GM20000 (cell line): ENCODE measurements around the gene CSNK1A1L.

Source experiments
- DNase-seq: peaks from one replicate; pipeline ENCODE4 v3.0.0; 2012; ENCODE audit warnings: low spot score
- TF ChIP-seq, protein P1 (sequence below): IDR thresholded peaks from 2 replicates; pipeline ENCODE4 v1.5.1; 2012; ENCODE audit warnings: mild to moderate bottlenecking, control low read depth; ENCODE audit errors: extremely low read depth, missing control alignments

CSNK1A1L gene

GRCh38 chr13:37097076-37097475 lies 8.4 kb downstream of the CSNK1A1L start:
- TF ChIP-seq, protein P1, sequence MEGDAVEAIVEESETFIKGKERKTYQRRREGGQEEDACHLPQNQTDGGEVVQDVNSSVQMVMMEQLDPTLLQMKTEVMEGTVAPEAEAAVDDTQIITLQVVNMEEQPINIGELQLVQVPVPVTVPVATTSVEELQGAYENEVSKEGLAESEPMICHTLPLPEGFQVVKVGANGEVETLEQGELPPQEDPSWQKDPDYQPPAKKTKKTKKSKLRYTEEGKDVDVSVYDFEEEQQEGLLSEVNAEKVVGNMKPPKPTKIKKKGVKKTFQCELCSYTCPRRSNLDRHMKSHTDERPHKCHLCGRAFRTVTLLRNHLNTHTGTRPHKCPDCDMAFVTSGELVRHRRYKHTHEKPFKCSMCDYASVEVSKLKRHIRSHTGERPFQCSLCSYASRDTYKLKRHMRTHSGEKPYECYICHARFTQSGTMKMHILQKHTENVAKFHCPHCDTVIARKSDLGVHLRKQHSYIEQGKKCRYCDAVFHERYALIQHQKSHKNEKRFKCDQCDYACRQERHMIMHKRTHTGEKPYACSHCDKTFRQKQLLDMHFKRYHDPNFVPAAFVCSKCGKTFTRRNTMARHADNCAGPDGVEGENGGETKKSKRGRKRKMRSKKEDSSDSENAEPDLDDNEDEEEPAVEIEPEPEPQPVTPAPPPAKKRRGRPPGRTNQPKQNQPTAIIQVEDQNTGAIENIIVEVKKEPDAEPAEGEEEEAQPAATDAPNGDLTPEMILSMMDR = no peak
- no peak for DNase-seq

GRCh38 chr13:37094840-37095239 lies 10.6 kb downstream of the CSNK1A1L start:
- TF ChIP-seq, protein P1 = no peak
- no peak for DNase-seq

DNA sequence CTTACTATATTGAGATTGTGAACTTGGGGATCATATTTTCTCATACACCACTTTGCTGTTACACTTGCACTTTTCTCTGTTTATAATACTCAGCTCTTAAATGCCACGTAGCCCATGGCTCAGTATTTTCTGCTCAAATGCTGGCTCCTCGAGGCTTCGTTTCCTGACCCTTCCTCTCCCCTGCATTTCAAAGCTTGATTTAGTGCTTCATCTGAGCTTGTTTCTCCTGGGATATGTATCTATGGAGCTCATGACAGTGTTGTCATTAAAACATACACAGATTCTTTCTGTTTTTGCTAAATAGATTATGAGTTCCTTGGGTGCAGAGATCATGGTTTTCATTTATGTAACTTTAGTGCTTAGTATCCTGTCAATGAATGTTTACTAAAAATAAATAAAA lies 11.4 kb downstream of the CSNK1A1L start:
- TF ChIP-seq, protein P1 = no peak
- DNase-seq = no peak

DNA sequence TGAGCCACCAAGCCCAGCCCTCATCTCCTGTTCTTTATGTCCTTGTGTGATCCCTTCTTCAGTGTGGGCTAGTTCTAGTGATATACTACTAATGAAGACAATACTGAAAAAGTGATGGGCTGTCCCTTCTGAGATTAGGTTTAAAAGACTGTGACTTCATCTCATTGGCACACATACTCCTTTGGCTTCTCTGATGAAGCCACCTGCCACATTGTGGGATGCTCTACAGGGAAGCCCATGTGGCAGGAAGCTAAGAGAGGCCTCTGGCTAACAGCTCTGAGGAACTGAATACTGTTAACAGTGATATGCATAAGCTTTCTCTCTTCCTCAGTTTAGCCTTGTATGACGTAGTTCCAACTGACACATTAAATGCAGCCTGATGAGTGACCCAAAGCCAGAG lies 13.6 kb downstream of the CSNK1A1L start:
- TF ChIP-seq, protein P1 = no peak
- no peak for DNase-seq

GRCh38 chr13:37090912-37091311 lies 14.6 kb downstream of the CSNK1A1L start:
- DNase-seq = no peak
- TF ChIP-seq, protein P1 = no peak

GRCh38 chr13:37089495-37089894 lies 16.0 kb downstream of the CSNK1A1L start:
- TF ChIP-seq, protein P1 = no peak
- no peak for DNase-seq

GRCh38 chr13:37087486-37087885 lies 18.0 kb downstream of the CSNK1A1L start:
- DNase-seq = no peak
- TF ChIP-seq, protein P1 = no peak

DNA sequence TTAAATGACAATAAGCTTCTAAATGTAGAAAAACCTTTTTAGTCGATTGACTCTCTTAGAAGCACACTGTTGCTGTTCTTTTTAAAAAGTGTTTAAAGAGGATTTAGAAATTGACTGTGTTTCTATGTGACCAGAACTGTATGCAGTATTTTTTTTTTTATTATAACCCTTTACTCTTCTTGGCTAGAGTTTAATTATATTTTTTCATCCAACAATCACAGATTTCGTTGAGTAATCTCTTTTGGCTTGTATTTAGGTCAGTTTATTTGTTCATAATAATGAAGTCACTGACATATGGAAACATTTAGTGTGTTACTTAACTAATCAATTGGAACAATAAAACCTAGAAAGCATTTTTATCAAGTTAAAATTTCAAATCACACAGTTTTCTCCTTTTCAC lies 19.9 kb downstream of the CSNK1A1L start:
- no peak for DNase-seq

More for the DNA sequence above, 19.9 kb downstream of the CSNK1A1L start:
- TF ChIP-seq, protein P1 = no peak
